HG03469 (cell line): ENCODE data around the gene TIMELESS.
"Not testable (repeated sequence)": the region's sequence is repeated elsewhere in the genome, so short reads cannot be mapped to it uniquely, and the experiment has no call there.

Experiments used
- ATAC-seq: cut with Tn5 transposase; IDR thresholded peaks from one replicate; pipeline ENCODE4 v1.9.1; 2021; ENCODE audit warnings: mild to moderate bottlenecking, moderate library complexity, moderate number of reproducible peaks; ENCODE audit not compliant: unreplicated experiment

Gene TIMELESS

DNA sequence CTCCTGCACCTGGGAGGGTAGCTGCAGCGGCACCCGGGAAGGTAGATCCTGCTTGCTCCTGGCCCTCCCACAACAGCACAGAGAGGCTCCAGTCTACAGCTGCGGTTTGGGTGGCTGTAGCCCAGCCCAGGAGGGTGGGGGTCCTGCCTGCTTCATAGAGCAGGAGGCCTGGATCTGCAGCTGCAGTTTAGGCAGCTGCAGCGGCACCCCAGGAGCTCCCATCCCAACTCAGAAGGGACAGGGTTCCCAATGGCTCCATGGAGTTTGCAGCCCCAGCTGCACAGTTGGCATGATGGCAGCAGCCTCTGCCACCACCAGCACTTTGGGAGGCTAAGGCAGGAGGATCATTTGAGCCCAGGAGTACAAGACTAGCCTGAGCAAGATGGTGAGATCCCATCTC lies 38.5 kb downstream of the TIMELESS start:
- ATAC-seq = no peak

DNA sequence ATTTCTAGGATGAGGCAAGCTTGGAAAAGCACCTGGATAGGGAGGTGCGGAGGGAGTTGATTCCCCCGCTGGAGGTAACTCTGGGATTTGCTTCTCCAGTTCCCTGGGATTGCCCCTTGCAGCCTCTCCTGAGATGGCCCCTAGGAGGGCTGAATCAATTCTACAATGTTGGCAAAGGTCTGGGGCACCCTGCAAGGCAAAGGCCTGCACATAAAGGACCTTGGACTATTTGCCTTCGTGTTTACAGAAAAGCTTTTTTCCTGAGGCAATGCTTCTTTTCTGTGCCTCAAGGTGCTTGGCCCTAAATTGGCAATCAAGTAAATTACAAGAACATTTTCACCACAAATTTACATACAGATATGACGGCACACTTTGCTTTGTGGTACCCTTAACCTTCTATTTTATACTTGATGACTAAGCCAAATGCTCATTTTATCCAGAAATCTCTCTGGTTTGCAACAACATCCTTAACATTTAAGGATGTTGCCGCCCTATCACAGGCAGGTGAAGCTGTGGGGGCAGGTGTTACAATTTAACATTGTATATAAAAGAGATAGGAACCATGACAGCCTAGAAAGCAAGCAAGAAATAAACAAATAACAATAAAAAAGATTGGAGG lies 40.3 kb downstream of the TIMELESS start:
- ATAC-seq = no peak

DNA sequence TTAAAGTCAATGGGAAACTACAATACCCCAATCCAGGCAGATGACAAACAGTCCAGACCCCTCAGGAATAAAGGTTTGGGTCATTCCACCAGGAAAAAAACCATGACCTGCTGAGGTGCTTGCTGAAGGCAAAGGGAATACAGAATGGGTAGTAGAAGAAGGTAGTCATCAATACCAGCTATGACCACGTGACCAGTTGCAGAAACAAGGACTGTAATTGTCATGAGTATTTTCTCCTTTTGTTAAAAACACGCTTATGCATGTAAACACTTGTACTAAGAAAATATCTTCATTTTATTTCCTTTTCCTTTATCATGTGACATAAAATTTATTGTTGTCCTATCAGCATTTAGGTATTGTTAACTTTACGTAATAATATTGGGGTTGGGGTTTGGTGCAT lies 45.0 kb downstream of the TIMELESS start:
- not testable (repeated sequence) for ATAC-seq

DNA sequence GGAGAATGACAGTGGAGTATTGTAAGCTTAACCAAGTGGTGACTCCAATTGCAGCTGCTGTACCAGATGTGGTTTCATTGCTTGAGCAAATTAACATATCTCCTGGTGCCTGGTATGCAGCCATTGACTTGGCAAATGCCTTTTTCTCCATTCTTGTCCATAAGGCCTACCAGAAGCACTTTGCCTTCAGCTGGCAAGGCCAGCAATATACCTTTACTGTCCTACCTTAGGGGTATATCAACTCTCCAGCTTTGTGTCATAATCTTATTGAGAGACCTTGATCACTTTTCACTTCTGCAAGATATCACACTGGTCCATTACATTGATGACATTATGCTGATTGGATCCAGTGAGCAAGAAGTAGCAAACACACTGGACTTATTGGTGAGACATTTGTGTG lies 47.6 kb downstream of the TIMELESS start:
- ATAC-seq = not testable (repeated sequence)

DNA sequence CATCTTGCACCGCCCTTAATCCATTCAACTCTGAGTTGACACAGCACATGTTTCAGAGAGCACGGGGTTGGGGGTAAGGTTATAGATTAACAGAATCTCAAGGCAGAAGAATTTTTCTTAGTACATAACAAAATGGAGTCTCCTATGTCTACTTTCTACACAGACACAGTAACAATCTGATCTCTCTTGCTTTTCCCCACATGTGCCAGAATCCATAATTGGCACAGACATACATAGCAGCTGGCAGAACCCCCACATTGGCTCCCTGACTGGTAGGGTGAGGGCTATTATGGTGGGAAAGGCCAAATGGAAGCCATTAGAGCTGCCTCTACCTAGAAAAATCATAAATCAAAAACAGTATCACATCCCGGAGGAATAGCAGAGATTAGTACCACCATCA lies 48.1 kb downstream of the TIMELESS start:
- not testable (repeated sequence) for ATAC-seq

DNA sequence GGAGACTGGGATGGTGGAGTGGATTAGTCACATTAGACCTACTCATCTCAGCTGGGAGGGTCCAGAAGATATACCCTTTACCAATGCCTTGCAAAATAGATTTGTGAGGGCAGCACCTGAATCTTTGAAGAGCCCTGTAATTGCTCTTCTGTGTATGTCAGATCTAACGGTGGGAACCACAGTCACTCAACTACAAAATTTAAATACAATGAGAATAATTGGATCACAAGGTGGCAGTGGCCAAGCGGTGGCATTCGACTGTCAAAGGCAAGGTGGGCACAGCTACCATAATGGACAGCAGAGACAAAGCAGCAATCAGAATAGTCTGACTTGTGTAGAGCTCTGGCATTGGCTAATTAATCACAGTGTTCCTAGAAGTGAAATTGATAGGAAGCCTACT lies 49.8 kb downstream of the TIMELESS start:
- ATAC-seq = not testable (repeated sequence)

DNA sequence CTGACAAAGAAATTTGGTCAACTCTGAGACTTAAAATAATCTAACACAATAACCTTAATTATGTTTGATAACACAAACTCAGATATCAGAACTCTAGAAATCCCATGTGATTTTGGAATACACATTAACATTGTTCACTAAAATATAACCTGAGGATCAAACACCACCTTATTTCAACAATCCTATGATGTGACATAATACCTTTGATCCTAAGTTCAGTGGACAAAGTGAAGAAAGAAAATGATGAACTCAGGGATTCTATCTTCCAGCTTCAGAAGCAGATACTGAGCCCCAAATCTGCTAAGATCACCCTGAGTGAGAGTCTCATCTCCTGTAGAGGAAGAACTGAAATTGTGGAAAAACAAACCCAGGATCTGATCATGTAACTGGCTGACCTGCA lies 50.9 kb downstream of the TIMELESS start:
- ATAC-seq = no peak

DNA sequence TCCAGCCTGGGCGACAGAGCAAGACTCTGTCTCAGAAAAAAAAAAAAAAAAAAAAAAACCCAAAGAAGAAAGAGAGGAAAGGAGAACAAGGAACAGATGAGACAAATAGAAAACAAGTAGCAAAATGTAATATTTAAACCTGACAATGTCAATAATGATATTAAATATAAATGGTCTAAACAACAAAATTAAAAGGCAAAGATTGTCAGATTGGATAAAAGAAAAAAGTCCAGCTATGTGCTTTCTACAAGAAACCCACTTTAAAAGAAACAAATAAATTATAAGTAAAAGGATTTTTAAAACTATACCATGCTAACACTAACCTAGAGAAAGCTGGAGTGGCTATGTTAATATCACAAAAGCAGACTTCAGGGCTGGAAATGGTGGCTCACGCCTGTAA lies 56.9 kb downstream of the TIMELESS start:
- ATAC-seq = no peak

DNA sequence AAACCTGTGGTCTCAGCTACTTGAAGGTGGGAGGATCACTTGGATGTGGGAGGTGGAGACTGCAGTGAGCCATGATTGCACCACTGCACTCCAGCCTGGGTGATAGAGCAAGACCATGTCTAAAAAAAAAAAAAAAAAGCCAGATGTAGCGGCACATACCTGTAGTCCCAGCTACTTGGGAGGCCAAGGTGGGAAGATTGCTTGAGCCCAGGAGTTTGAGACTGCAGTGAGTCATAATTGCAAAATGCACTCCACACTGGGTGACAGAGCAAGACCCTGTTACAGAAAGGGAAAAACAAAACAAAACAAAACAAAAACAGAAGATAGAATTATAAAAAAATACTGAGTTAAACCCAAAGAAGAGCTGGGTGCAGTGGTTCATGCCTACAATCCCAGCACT lies 57.5 kb downstream of the TIMELESS start:
- no peak for ATAC-seq

DNA sequence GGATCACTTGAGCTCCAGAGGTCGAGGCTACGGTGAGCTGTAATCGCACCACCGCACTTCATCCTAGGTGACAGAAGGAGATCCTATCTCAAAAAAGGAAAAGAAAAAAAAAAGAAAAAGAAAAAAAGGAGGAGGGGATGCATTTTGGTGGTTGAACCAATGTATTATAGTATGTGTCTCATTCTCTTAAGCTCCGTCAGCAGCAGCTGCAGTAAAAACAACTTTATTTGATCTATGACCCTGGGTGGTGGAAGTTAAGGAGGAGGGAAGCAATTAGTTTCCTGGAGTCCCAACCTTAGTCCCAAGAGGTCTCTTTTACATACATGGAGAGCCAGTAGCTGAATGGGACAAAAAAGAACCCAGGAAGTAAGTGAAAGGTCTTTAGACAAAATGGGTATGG lies 59.8 kb downstream of the TIMELESS start:
- ATAC-seq = no peak

DNA sequence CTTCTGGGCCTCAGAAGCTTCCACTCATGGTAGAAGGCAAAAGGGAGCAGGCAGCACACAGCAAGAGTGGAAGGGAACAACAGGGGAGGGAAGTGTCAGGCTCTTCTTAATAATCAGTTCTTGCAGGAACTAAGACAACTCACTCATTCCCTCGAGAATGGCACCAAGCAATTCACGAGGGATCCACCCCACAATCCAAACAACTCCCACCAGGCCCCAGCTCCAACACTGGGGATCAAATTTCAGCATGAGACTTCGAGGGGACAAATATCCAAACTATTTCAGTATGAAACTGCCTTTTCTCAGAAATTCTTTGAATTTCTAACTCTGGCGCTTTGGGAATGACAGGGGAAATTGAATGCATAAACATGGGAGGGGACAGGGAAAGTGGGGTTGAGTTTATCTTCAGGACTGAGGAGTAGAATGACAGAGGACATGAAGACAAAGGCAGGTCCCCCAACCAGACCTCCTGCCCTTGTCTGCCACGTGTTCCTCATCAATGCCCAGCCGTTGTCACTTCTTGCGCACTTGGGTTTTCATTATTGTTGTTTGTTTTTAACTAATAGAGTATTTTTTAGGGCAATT lies 62.0 kb downstream of the TIMELESS start:
- ATAC-seq = no peak

DNA sequence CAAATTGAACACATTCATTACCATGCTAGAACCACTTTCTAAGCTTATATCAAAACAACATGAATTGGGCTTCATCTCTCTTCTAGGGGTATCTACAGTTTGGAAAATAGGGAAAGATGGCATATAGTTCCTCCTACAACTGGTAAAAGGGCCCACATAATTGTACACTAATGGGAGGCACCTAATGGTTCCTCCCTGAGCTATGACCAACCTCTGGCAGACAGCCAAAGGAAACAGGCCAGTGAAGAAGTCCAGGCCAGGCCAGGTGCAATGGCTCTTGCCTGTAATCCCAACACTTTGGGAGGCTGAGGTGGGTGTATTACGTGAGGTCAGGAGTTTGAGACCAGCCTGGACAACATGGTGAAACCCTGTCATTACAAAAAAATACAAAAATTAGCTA lies 63.4 kb downstream of the TIMELESS start:
- no peak for ATAC-seq

DNA sequence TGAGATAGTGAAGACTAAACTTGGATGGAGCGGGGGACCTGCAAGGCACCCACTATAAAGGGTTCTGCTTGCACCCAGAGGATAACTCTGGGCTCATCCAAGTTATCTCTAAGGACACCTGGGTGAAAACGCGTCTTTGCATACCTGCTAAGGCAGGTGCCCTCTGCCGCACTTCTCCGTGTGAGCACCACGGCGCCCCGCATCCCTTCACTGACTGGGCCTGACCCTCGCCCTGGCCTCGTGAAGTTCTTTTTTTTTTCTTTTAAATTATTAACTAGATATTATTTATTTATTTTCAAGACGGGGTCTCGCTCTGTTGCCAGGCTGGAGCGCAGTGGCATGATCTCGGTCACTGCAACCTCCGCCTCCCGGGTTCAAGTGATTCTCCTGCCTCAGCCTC lies 66.6 kb downstream of the TIMELESS start:
- no peak for ATAC-seq

DNA sequence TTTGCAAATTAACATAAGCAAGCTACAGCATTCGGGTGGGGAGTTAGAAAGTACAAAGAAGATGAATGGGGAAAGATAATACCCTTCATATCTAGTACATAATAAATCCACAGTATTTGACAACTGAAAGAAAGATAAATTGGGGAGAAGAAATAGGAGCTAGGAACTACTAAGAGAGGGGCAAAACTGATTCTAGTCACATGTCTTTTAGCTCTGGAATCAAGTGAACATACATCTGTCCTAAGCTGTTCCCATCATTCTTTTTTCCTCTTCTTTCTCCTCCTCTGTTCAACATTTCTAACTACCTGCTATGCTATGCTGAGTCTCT lies 71.3 kb downstream of the TIMELESS start:
- ATAC-seq = no peak

DNA sequence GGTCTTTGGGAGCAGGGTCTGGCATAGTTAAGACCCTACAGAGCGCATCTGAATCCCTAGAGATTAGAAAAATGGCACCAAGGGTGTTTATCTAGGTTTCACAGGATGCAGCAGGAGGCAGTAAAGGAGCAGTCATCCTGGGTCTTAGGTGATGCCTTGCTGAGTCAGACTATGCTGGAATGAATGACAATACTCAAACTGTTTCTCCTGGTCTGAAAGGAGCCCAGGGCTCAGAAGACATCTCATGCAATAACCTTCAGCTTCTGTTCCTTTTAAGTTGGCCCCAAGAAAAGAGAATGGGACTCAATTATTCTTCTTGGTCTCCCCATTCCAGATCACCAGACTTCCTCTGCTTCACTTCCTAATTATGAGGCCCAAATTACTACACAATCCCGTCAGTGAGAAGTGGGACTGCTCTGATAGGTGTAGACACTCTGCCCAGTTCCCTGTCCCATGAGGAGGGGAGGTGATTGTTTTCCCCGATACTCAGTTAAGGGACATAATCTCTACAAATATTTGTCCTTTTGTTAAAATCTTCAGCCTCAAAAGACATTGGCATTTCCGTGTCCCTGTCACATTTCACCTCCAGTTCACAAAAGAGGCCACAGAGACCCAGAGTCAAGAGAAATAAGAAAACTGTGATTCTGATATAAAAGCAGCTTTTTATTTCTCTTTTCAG lies 71.8 kb downstream of the TIMELESS start:
- no peak for ATAC-seq

DNA sequence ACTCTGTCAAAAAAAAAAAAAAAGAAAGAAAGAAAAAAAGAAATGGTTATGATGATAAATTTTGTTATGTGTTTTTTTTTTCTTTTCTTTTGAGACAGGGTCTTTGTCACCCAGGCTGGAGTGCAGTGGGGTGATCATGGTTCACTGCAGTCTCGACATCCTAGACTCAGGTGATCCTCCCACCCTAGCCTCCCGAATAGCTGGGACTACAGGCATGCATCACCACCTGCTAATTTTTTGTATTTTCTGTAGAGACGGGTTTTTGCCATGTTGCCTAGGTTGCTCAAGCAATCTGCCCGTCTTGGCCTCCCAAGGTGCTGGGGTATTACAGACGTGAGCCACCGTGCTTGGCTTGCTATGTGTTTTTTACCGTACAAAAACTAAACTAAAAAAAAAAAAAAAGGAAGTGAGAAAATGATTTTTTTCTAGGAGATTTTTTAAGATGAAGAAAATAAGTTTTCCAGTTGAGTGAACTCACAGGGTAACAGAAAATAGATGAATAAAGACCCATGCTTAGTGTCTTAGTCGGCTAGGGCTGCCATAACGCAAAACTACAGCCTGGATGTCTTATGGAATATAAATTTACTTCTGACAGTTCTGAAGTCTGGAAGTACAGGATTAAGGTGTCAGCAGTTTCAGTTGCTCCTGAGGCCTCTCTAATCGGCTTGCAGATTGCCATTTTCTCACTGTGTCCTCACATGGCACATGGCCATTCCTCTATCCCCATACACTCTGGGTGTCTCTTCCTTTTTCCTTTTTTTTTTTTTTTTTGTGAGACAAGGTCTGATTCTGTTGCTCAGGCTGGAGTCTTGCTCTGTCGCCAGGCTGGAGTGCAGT lies 73.4 kb downstream of the TIMELESS start:
- no peak for ATAC-seq

DNA sequence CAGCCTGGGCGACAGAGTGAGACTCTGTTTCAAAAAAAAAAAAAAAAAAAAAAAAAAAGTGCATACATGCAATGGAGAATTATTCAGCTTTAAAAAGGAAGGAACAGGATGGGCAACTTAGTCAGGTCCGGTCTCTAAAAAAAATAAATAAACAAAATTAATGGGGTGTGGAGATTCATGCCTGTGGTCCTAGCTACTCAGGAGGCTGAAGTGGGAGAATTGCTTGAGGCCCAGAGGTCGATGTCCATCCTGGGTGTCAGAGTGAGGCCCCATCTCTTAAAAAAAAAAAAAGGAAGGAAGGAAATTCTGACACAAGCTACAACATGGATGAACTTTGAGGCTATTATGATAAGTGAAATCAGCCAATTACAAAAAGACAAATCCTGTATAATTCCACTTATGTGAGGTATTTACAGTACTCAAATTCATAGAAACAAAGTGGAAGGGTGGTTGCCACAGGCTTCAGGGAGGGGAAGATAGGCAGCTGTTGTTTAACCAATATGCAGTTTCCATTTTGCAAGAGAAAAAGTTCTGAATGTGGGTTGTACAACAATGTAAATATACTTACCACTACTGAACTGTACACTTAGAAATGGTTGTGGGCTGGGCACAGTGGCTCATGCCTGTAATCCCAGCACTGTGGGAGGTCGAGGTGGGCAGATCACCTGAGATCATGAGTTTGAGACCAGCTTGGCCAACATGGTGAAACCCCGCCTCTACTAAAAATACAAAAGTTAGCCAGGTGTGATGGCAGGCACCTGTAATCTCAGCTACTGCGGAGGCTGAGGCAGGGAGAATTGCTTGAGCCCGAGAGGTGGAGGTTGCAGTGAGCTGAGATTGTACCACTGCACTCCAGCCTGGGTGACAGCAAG lies 74.3 kb downstream of the TIMELESS start:
- ATAC-seq = no peak

DNA sequence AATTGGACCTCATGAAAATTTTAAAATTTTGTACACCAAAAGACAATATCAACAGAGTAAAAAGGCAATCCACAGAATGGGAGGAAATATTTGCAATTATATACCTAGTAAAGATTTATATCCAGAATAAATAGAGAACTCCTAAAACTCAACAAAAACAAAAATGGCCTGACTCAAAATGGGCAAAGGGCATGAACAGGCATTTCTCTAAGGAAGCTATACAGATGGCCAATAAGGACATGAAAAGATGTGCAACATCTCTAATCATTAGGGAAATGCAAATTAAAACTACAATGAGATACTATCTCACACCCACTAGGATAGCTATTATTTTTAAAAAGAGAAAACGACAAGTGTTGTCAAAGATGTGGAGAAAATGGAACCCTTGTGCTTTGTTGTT lies 75.7 kb downstream of the TIMELESS start:
- ATAC-seq = no peak

DNA sequence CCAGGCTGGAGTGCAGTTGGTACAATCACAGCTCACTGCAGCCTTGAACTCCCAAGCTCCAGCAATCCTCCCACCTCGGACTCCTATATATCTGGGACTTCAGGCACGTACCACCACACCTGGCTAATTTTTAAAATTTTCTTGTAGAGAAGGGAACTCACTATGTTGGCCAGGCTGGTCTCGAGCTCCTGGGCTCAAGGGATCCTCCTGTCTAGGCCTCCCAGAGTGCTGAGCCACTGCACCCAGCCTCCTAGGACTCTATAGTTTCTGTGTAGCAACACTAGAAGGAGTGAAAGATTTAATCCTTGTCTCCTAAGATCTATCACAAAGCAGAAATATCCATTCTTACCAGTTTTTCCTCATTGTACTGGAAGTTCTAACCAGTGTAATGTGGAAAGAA lies 82.3 kb downstream of the TIMELESS start:
- no peak for ATAC-seq
